H1 (cell line): ENCODE data around the gene MMAB. TPM values are rescaled to one million over a fixed set of nuclear protein-coding genes. Genes with fewer than 3 reads are reported as not detected.

Source experiments
- BACH1 ChIP-seq: IDR thresholded peaks from 2 replicates; pipeline ENCODE4 v1.6.1; 2012; ENCODE audit warnings: low read length, improper control_type of control experiment
- BRCA1 ChIP-seq: IDR thresholded peaks from 2 replicates; pipeline ENCODE4 v1.6.1; 2012; ENCODE audit warnings: low read depth, low read length, improper control_type of control experiment
- CBX8 ChIP-seq: fragments of 300-800, 300-1000 bp; sonication (generic); IDR thresholded peaks from 2 replicates; pipeline ENCODE4 v1.7.1; 2016; ENCODE audit warnings: low read depth, low read length, borderline replicate concordance
- MAFK ChIP-seq: IDR thresholded peaks from 2 replicates; pipeline ENCODE4 v1.6.1; 2012; ENCODE audit warnings: low read depth, mild to moderate bottlenecking, improper control_type of control experiment, low read length
- RXRA ChIP-seq: IDR thresholded peaks from 2 replicates; pipeline ENCODE4 v1.6.1; 2011; ENCODE audit warnings: low read depth, mild to moderate bottlenecking, low read length, moderate library complexity; ENCODE audit not compliant: insufficient read depth
- SIN3A ChIP-seq, 2 experiments: IDR thresholded peaks in 1 of 2; conservative IDR thresholded peaks in 1 of 2; 2 replicates each; pipeline ENCODE4 v1.6.1; 2011 to 2012; ENCODE audit warnings: low read length in 2 of 2, improper control_type of control experiment in 1 of 2, low read depth in 1 of 2, mild to moderate bottlenecking in 1 of 2
- polyA plus RNA-seq, 7 experiments: library from polyadenylated mRNA; depleted of rRNA in 3 of 7; stranded (reverse) in 5 of 7; unstranded in 2 of 7; fragments of >200 nt in 5 of 7; fragments of 200-250 nt in 2 of 7; gene quantifications; 1 replicate in 5 of 7; 2 replicates in 1 of 7; 4 replicates in 1 of 7; pipeline versions ENCODE4 v1.2.1 to v1.2.3, GENCODE V29; 2011 to 2013; ENCODE audit warnings: missing spikeins in 2 of 7, mixed read lengths in 2 of 7
- total RNA-seq: library from RNA; stranded (reverse); fragmentation: NEBNext Ultra II Directional; extraction: Animal tissue kit (Norgen Biotek cat#: 25700); gene quantifications from 2 replicates; pipeline ENCODE4 v1.2.1, GENCODE V29; 2021

MMAB gene
- total and polyA plus RNA-seq, 2 of the 8 experiments (the other 6 are each of a cell fraction or from before 2014, with no cell fraction given): 12.9 to 18.5 TPM

- TF ChIP-seq CBX8 (no peak), MAFK (no peak), BRCA1 (no peak), BACH1 (no peak), RXRA (no peak), SIN3A (conservative IDR thresholded peaks at IDR 0.05 in 1 of 2, IDR thresholded peaks at IDR 0.05 in 1 of 2; ENCODE audit: low read depth in 1 of 2, low read length in 2 of 2) (no peak)
These were observed 40.5 kb upstream of the MMAB start (continued) for GRCh38 chr12:109613649-109614455.
